ENCODE results near the gene COL7A1.
A peak's percentile ranks its signal among the peaks of the same experiment; 100 is the strongest.

DNA sequence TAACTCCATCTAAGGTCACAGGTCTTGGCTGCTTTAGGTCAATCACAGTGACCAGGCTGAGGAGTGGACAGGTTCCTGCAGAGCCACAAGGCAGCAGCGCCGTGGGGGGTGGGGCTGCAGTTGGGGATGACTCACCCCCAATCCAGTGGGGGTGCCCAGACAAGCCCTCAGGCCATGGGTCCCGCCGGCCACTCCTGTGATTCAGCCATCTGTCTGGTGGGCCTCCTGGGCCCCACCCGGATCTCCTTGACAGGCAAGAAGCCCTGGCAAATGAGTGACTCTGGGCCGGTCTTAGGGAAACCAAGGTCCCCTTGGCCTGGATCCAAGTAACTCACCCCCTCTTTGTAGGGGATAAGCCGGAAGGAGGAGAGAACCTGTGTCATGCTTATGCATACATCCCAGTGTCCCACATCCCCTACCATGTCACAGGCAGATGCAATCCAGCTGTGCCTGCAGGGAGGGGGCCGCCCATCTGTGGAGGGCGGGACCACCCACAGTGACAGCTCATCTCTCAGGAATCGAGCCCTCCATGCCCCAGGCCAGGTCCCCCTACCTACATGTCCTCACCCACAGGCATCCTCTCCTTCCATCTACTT is 495 bp upstream of the COL7A1 start:
- TF ChIP-seq, protein P1, sequence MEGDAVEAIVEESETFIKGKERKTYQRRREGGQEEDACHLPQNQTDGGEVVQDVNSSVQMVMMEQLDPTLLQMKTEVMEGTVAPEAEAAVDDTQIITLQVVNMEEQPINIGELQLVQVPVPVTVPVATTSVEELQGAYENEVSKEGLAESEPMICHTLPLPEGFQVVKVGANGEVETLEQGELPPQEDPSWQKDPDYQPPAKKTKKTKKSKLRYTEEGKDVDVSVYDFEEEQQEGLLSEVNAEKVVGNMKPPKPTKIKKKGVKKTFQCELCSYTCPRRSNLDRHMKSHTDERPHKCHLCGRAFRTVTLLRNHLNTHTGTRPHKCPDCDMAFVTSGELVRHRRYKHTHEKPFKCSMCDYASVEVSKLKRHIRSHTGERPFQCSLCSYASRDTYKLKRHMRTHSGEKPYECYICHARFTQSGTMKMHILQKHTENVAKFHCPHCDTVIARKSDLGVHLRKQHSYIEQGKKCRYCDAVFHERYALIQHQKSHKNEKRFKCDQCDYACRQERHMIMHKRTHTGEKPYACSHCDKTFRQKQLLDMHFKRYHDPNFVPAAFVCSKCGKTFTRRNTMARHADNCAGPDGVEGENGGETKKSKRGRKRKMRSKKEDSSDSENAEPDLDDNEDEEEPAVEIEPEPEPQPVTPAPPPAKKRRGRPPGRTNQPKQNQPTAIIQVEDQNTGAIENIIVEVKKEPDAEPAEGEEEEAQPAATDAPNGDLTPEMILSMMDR (IDR thresholded peaks at IDR 0.05 in 8 of 11, conservative IDR thresholded peaks at IDR 0.05 in 3 of 11): no peak
- TF ChIP-seq POLR2AphosphoS5 (IDR thresholded peaks at IDR 0.05) (peak in 2 of 3 donors; percentile 14 to 32), POLR2A (IDR thresholded peaks at IDR 0.05) (no peak)
